ENCODE measurements around the gene CREB3L1.
A peak's percentile ranks its signal among the peaks of the same experiment; 100 is the strongest.

CREB3L1 gene

DNA sequence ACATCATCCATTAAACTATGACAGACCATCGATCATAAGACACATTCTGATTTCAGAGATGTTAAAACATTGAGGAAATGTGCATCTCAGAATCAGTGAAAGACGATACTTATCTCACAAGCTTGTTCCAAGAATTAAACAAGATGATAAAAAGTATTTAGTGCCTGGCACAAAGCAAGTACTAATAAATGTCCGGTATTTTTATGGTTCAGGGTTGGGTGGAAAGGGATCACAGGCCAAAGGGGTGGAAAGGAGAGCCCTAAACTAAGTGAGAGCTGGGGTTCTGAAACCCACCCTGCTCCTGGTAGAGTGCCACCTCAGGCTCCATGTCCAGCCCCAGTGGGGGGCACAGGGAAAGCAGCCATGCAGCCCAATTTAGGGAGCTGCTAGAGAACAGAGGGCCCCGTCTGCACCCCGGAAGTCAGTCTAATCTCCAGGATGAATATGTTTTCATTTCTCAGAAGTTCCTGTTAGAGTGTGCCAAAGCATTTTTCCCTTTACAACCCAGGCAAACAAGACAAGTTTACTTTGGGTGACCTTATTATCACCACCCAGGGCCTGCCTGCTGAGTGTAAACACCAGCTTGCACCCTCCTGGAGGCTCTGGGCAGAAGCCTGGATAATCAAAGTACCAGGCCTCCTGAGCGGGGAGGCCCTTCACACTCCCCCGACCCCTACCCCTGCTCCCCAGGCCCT, 3.8 kb upstream of the CREB3L1 start:
- no peak for DNase-seq

DNA sequence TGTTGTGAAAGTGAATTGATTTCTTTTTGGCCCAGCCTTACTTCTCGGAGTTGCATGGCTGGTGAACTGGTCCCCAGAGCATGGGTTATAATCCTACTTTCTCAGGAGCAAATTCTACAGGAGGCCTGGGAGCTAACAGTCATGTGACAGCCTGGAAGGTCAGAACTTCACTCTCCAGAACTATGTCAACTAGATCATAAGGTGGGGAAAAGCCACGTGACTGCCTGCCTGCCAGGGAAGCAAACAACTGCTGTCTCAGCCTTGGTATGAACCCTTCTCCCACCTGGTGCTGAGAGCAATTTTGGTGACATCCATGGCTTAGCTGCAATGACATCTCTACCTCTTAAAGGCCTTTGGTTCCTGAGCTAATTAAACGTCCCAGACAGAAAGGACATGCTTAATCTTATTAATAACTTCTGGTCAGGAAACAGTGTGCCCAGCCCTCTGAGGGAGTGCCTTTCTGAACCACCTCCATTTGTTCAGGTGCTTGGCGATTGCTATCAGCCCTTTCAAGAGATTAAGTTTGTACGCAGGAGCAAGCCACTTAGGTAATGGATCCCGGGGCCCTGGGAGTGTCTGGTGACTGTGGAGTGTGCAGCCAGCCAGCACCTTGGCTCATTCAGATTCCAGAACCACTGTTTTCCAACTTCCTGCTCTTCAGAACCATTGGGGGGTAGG, 1.4 kb upstream of the CREB3L1 start:
- no peak for DNase-seq

- DNase-seq = peak; percentile 83
These were observed 195 bp upstream of the CREB3L1 start for GRCh38 chr11:46277313-46277621.

GRCh38 chr11:46278387-46279125, 1.1 kb downstream of the CREB3L1 start:
- DNase-seq = peak; percentile 71

DNA sequence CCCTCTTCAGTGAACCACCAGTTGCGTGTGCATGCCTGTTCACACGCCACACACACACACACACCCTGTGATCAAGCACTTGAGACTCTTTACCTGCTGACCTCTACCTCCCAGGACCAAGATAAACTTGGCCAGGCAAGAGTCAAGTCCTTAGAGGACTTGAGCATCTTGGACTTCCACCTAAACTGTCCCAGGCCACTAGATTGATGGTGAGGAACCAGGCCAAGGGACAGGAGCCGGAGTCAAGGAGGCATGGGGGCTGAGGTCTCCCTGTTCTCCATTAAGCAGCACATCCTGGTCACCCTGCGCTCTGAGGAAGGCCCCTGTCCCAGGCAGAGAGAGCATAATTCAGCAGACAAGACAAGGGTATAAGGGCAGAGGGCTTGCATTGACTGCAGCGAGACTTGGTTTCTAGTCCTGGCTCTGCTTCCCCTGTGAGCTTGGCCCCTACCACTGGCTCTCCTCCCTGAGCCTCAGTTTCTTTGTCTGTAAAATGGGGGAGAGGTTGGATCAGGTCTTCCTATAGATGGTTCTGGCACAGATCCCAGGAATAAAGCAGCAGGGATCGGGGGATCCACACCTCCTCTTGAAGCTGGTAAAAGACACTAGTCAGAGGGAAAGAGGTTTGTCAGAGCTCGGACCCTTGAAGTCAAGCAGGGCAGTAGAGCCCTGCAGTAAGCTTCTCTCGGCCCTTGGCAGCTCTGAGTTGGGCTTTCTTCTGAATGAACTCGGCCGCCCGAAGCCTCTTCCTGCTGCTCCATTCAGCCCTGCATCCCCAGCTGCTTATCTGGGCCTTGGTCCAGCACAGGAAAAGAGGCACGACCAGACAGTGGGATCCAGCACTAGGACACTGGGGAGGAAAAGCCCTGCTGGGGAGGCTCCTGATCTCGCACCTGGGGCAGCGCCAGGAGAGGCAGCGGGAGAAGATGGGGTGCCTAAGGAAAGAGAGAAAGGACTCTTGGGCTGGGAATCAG, 2.0 kb downstream of the CREB3L1 start:
- DNase-seq = peak; percentile 67

DNA sequence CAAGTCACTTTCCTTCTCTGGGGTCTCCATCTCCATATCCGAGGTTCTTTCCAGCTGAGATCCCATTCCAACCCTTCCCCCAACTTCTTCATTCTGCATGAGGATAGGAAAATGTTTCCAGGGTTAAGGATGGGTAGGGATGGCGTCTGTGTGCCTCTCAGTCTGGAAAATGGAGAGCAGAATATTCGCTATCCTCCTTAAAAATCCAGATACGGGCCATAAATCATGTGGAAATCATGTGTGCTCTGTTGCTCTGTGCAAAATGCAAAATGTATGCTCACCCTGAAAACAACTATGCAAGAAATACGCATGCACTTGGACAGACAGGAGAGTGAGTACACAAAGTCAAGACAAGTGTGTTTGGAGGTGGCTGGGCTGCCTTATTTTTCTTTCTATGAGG, 3.2 kb downstream of the CREB3L1 start:
- DNase-seq = no peak

DNA sequence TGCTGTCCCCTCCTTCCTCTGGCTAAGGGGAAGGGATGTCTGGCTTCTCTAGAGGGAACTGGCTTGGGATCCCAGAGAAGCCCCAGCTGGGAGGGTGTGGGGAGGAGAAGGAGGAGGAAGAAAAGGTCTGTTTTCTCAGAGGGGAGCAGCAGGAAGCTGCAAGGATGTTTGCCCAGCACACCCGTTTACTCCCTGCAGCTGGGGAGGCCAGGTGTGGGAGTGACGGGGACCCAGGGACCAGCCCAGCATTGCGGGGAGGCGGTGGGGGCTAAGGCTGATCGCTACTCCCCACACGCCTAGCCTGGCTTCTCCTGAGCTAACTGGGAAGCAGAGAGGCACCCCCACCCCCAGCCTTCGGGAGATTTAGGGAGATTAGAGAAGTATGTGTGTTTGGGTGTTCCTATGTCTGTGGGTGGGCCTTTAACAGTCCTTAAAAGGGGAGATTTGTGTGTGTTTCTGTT, 3.9 kb downstream of the CREB3L1 start:
- peak; percentile 86 for DNase-seq

- DNase-seq = peak; percentile 57
These were observed 7.7 kb downstream of the CREB3L1 start for GRCh38 chr11:46285173-46285572.

DNA sequence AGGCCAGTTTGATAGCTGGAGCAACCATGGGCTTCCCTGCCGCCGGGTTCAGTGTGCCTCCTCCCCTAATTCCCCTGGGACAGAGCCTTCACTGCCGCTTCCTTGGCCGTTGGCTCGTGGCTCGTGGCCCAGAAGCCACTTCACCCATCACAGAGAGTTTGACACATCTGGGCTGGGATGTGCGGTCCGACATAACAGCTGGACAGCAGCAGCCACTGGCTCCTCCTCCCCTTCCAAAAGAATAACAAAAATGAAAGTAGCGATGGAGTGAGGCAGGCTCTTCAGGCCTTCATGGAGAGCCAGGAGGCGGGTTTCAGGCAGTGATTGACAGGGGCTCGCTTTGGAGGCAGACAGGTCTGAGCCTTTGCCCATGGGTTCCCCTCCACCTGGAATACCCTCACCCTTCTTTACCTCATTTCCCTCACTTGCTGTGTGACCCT, 8.2 kb downstream of the CREB3L1 start:
- peak; percentile 87 for DNase-seq

DNA sequence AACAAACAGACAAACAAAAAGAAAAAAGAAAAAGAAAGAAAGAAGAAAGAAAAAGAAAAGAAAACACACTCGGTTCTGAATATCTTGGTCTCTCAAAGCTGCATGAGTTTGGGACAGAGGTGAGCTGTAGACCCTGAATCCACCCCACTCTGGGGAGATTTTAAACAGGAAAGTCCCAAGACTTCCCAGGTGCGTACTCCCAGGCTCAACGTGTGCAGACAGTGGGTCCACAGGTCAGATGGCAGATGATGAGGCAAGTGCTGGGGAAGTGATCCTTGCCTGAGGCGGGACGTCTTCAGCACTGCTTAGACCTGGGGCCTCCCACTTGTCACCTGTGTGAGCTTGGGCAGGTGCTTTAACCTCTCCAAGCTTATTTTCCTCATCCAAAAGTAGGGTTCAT, 9.3 kb downstream of the CREB3L1 start:
- DNase-seq = no peak

- no peak for DNase-seq
These were observed 11.0 kb downstream of the CREB3L1 start for GRCh38 chr11:46288451-46288850.

DNA sequence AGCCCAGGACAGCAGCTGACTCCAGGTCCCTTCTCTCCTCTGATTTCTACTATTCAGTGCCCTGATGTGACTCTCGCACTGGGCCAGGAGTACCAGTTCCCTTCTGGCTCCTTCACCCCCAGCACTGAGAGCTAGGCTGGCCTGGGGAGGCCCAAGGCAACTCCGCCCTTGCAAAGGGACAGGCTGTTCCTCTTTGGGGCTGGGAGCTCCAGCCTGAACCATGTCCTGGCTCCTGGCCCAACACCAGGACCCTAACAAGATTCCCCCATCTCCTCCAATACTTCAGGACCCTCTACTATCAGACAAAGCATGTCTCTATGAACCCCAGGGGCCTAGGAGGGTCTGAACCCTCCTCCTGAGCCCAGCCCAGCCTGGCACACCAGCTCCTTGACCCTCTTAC, 12.5 kb downstream of the CREB3L1 start:
- no peak for DNase-seq

GRCh38 chr11:46290598-46291309, 13.3 kb downstream of the CREB3L1 start:
- peak; percentile 99 for DNase-seq

GRCh38 chr11:46291441-46292150, 14.1 kb downstream of the CREB3L1 start:
- DNase-seq = peak; percentile 78

DNA sequence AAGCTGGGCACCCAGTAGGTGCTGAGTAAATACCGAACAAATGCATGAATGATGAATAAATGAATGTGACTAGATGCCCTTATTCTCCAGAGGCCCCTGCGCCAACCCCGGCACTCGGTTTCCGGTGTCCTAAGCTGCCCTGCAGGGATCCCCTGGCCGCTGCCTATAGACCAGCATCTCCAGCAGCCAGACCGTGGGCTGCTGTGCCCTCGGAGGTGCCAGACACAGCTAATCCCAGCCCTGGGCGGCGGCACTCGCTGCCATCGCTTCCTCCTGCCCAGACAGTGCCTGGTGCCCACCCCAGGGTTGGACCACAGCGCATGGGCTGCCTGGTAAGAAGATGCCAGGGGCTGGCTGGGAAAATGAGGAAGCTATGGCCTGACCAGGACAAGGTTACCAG, 15.6 kb downstream of the CREB3L1 start:
- no peak for DNase-seq

GRCh38 chr11:46293641-46294103, 16.2 kb downstream of the CREB3L1 start:
- peak; percentile 97 for DNase-seq

- DNase-seq = peak; percentile 99
These were observed 17.2 kb downstream of the CREB3L1 start for GRCh38 chr11:46294365-46295309.

- peak; percentile 84 for DNase-seq
These were observed 18.0 kb downstream of the CREB3L1 start for GRCh38 chr11:46295312-46296058.

DNA sequence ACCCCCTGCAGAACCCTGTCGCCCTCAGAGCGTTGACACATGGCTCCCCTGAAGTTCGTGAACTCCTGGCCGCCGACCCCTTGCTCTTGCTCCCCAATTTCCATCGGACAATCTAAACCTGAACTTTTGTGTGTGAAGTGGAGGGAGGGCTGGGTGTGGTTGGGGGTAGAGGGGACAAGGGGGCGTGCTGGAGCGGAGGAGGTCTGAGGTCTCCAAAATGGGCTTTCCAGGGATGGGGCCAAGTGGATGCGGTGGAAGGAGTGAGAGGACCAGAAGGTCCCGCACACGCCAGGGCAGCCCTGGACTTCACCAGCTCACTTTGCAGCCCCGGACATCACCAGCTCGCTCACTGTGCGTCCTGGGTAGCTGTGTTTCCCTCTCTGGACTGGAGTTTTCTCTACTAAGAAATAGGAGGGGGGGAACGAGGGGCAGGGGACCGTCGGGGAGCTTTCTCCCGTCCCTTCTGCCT, 18.6 kb downstream of the CREB3L1 start:
- no peak for DNase-seq
